Activated T-helper 1 cell treated with Interleukin-2 at 50 U/mL for 16 hours (primary cell): ENCODE data around the gene TRIO.

Experiments used
- DNase-seq: peaks from one replicate; pipeline ENCODE4 v3.0.0-alpha.2; 2020; ENCODE audit warnings: low read depth

TRIO gene

DNA sequence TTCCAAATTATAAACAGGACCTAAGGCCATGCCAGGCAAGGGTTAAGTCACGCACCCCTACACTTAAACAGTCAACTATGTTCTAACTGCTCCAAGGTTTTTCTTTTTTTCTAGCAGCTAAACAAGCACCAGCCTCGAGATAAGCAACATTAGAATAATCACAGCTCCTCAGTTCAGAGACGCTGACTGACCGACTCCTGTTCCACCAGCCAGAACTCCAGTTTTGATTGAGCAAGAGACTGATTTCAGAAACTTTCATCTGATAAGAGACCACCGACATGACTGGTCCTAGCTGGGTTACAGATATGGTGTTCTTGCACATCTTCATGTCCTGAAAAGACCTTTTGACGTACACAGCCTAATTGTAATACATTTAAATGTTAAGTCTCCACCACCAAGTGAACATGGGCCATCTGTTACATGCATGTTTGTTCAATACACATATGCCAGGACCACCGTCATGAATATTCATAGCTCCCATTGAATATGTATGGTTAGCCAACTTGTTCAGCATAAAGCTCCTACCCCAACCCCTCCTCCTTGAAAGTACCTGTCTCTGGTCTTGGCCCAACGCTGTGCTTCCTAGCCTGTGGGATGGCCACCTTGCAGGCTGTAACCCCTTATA, 414.8 kb downstream of the TRIO start:
- DNase-seq = no peak
